ENCODE results near the gene RPL31. TPM values are rescaled to one million over a fixed set of nuclear protein-coding genes. Genes with fewer than 3 reads are reported as not detected.

Gene RPL31
- total RNA-seq, 1 experiment from 2014 or later = 682 TPM

GRCh38 chr2:100967716-100968115 lies 34.4 kb upstream of the RPL31 start:
- CTCF ChIA-PET = no interaction called here
- Histone ChIP-seq H3K4me1 (ENCODE audit: control insufficient read depth, insufficient read depth, low read length) (no peaks in the 10 kb centered on the region), H3K27me3 (ENCODE audit: control insufficient read depth, insufficient read depth, low read length) (no peaks in the 10 kb centered on the region), H3K27ac (ENCODE audit: low read length) (no peak overlapping the region), H3K36me3 (ENCODE audit: control insufficient read depth, insufficient read depth, low read length) (no peaks in the 10 kb centered on the region), H3K9me3 (ENCODE audit: control insufficient read depth, insufficient read depth, low read depth, low read length) (no peaks in the 10 kb centered on the region), H3K4me3 (ENCODE audit: low read depth in 2 of 2, low read length in 2 of 2) (no peak overlapping the region)
- TF ChIP-seq TCF7L2 (IDR thresholded peaks at IDR 0.05; ENCODE audit: low read depth, low read length) (no peak), CTCF (IDR thresholded peaks at IDR 0.05) (no peak)
- POLR2A ChIA-PET = no interaction called here
- DNase-seq (ENCODE audit: low read depth, low spot score) = no peak
- intact Hi-C loops (cut with micrococcal nuclease; ENCODE audit: unreplicated experiment) = no loop called here
- no peak for ATAC-seq
- no TSS peak for BruUV-seq (replicated peaks)
- in situ Hi-C loops (cut with HindIII; ENCODE audit: low pct_unique_long_range_greater_than_20kb, low sequenced_read_pairs) = no loop called here

- no peaks in the 10 kb centered on the region for H3K36me3 ChIP-seq (ENCODE audit: control insufficient read depth, insufficient read depth, low read length)
- H3K4me3 ChIP-seq (ENCODE audit: low read depth in 2 of 2, low read length in 2 of 2) = no peak overlapping the region
- ATAC-seq = no peak
- BruUV-seq (replicated peaks) = no TSS peak
- POLR2A ChIA-PET = no interaction called here
- no peak for DNase-seq (ENCODE audit: low read depth, low spot score)
- no peak overlapping the region for H3K27ac ChIP-seq (ENCODE audit: low read length)
- H3K27me3 ChIP-seq (ENCODE audit: control insufficient read depth, insufficient read depth, low read length) = no peaks in the 10 kb centered on the region
- H3K4me1 ChIP-seq (ENCODE audit: control insufficient read depth, insufficient read depth, low read length) = no peaks in the 10 kb centered on the region
- CTCF ChIA-PET = interaction anchor here (0.7 kb wide), 1 partner anchor 86 kb away, joined by 3 read pairs; no protein-coding TSS in a partner anchor
- in situ Hi-C loops (cut with HindIII; ENCODE audit: low pct_unique_long_range_greater_than_20kb, low sequenced_read_pairs) = no loop called here
- H3K9me3 ChIP-seq (ENCODE audit: control insufficient read depth, insufficient read depth, low read depth, low read length) = no peaks in the 10 kb centered on the region
- intact Hi-C loops (cut with micrococcal nuclease; ENCODE audit: unreplicated experiment) = no loop called here
- TF ChIP-seq TCF7L2 (IDR thresholded peaks at IDR 0.05; ENCODE audit: low read depth, low read length) (no peak), POLR2AphosphoS5 (IDR thresholded peaks at IDR 0.05; ENCODE audit: low read depth, low read length) (no peak), CTCF (IDR thresholded peaks at IDR 0.05) (no peak), REST (IDR thresholded peaks at IDR 0.05; ENCODE audit: insufficient read depth in 1 of 2, low read depth in 2 of 2, low read length in 1 of 2) (no peak), SIN3A (IDR thresholded peaks at IDR 0.05; ENCODE audit: borderline replicate concordance, insufficient read depth, low read depth, low read length) (no peak)
Observed at GRCh38 chr2:100968146-100969145, 33.6 kb upstream of the RPL31 start.

All from Panc1 (cell line).